WI38 (cell line): ENCODE measurements around the gene DNAJB6.
A peak's percentile ranks its signal among the peaks of the same experiment; 100 is the strongest.

Experiments
- H3K4me3 ChIP-seq: 2 replicates; pipeline ENCODE4 v1.5.1; 2011; ENCODE audit warnings: low read depth, mild to moderate bottlenecking, control low read depth, low read length
- TF ChIP-seq, protein P1 (sequence below): IDR thresholded peaks from 2 replicates; pipeline ENCODE4 v1.5.1; 2012; ENCODE audit warnings: low read depth, mild to moderate bottlenecking, control low read depth, low read length

DNAJB6 gene

DNA sequence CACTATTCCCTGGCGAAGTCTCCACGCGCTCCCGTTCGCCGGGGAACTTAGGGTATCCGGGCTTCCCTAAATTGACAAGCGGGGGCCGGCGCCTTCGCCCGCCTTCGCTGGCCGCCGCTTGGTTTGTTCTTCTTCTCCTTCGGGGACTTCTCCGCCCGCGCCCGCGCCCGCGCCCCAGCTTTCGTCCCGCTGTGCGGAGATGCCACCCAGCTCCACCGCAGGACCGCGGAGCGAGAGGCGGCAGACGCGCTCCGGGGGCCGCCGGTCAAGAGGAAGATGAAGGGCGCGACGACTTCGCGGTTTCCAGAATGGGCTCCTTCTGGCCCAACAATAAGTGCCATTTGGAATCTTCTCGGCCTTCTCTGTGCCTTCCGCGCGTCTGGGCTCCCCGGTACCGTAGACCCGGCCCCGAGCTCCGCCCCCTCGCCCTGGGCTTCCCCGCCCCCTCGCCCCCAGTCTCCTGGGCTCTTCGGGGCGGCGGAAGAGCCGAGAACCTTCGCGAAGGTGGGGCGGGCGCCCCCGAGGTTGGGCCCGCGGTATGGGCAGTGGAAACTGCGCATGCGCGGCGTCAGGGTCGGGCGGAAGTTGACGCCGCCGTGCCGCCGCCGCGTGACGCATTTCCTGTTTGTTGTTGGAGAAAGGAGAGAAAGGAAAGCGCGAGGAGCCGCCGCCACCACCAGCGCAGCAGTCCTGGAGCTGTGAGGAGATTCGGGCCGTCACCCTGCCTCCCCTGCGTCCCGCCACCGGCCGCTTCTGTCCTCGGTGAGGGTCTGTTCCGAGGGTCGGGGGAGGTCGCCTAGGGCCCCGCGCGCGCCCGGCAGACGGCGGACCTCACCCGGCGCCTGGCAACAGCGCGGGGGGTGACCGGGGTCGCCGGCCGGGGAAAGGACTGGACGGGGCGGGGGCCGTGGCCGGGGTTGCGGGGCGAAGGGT, at the start of gene DNAJB6:
TSS of gene DNAJB6 (plus strand) at position 622 of the 933 bp plus-strand sequence. CDS start 21,569 bp downstream, outside the sequence.
- TF ChIP-seq, protein P1, sequence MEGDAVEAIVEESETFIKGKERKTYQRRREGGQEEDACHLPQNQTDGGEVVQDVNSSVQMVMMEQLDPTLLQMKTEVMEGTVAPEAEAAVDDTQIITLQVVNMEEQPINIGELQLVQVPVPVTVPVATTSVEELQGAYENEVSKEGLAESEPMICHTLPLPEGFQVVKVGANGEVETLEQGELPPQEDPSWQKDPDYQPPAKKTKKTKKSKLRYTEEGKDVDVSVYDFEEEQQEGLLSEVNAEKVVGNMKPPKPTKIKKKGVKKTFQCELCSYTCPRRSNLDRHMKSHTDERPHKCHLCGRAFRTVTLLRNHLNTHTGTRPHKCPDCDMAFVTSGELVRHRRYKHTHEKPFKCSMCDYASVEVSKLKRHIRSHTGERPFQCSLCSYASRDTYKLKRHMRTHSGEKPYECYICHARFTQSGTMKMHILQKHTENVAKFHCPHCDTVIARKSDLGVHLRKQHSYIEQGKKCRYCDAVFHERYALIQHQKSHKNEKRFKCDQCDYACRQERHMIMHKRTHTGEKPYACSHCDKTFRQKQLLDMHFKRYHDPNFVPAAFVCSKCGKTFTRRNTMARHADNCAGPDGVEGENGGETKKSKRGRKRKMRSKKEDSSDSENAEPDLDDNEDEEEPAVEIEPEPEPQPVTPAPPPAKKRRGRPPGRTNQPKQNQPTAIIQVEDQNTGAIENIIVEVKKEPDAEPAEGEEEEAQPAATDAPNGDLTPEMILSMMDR: no peak
- H3K4me3 ChIP-seq: peak within 1 kb of the TSS; percentile 86

GRCh38 chr7:157291404-157292080, 45.3 kb upstream of the DNAJB6 start:
- TF ChIP-seq, protein P1: no peak
- no peak overlapping the region for H3K4me3 ChIP-seq

DNA sequence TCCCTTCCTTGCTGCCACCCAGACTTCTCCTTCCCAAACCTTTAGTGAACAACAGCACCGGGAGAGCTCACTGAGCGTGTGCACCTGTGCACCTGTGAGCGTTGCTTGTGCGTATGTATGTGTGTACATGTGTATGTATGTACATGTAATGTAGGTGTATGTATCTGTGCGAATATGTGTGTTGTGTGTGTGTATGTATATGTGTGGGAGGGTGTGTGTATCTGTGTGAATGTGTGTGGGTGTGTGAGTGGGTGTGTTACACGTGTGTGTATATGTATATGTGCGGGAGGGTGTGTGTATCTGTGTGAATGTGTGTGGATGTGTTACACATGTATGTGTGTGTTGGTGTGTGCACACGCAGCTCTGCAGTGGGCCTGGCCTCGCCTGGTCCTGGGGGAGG, 44.5 kb upstream of the DNAJB6 start:
- TF ChIP-seq, protein P1: no peak

DNA sequence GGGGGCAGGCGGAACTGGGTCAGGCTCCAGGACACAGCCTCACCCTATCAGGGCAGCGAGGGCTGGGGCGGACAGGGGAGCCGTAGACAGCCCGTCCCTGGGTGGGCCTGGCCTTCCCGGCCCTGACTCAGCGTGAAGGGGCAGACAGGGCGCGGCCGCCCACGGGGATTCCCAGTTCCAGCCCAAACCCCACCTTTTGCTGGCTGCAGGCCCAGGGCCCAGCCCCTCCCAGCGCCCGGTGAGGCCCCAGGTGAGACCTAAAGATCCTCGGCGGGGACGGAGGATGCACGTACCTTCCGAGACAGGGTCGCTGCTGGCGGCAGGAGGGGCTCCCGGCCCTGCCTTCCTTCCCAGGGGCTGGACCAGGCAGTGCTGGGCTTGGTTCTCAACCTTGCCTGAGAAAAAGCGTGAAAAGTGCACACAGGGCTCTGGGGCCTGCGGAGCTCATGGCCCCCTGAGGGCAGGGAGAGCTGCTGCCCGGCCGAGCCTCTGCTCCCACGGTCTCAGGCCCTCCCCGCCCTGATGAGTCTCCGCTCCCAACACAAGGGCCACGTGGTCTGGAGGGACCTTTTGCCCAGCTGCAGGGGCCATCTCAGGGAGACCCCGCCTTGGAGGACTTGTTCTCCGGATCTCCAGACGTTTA, 43.9 kb upstream of the DNAJB6 start:
- no peak overlapping the region for H3K4me3 ChIP-seq
- TF ChIP-seq, protein P1: no peak

More for the DNA sequence above, 44.5 kb upstream of the DNAJB6 start:
- no peak overlapping the region for H3K4me3 ChIP-seq

DNA sequence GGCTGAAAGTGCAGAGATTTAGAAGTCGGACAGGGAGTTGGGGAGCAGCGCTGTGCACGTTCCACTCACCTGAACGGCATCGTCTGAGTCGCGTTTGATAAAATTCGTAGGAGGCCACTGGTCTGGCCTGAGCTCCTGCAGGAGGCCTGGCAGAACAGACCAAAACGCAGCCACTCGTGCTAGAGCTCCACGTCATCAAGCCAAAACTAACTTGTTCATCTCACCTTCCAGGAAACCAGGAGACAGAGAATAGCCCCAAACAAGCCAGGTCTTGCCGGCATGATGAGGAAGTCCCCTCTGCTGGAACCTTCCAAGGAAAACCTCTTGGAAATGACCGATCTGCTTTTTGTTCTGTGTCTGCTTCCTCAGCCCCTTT, 43.4 kb upstream of the DNAJB6 start:
- TF ChIP-seq, protein P1: no peak
- H3K4me3 ChIP-seq: no peak overlapping the region

DNA sequence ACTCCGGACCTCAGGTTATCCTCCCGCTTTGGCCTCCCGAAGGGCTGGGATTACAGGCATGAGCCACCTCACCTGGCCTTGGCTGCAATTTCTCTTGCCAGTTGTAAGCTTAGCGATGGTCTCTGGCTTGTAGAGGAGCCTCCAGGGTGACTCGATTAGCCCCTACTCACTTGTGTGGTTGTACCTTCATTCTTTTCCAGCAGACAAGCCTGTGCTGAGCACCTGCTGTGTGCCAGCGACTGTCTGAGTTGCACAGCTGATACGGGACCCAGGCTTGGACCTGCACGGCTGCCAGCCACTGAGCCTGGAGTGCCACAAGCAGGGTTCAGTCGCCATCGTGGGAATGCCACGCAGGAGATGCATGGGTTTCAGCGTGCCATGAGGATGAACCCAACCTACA, 42.0 kb upstream of the DNAJB6 start:
- TF ChIP-seq, protein P1: no peak

More for the DNA sequence above, 42.0 kb upstream of the DNAJB6 start:
- H3K4me3 ChIP-seq: no peak overlapping the region
